ENCODE results near the gene SLC10A3.
A peak's percentile ranks its signal among the peaks of the same experiment; 100 is the strongest.

The SLC10A3 gene

GRCh38 chrX:154458116-154458953, 32.1 kb downstream of the SLC10A3 start, which contains the start of gene PLXNA3:
PLXNA3 (plus strand) TSS chrX:154458281; CDS start chrX:154460184, 1,903 bp downstream.
- Histone ChIP-seq H3K4me3 (ENCODE audit: low read depth, low read length) (peak within 1 kb of the TSS; percentile 46), H3K27me3 (ENCODE audit: control insufficient read depth, insufficient read depth, low read length) (peaks cover 2% of the 10 kb centered on the region), H3K9ac (ENCODE audit: low read depth, low read length) (no peak within 1 kb of the TSS), H3K36me3 (ENCODE audit: control insufficient read depth, insufficient read depth, low read length) (peaks cover 21% of the 10 kb centered on the region), H3K9me3 (ENCODE audit: control insufficient read depth, insufficient read depth, low read length) (no peaks in the 10 kb centered on the region), H3K4me1 (ENCODE audit: control insufficient read depth, insufficient read depth, low read length) (no peaks in the 10 kb centered on the region)

- Histone ChIP-seq H3K9me3 (ENCODE audit: control insufficient read depth, insufficient read depth, low read length) (no peaks in the 10 kb centered on the region), H3K9ac (ENCODE audit: low read depth, low read length) (no peak overlapping the region), H3K36me3 (ENCODE audit: control insufficient read depth, insufficient read depth, low read length) (peaks cover 17% of the 10 kb centered on the region), H3K4me3 (ENCODE audit: low read depth, low read length) (peak overlapping the region; percentile 30), H3K4me1 (ENCODE audit: control insufficient read depth, insufficient read depth, low read length) (no peaks in the 10 kb centered on the region), H3K27me3 (ENCODE audit: control insufficient read depth, insufficient read depth, low read length) (peaks cover 2% of the 10 kb centered on the region)
Measured at GRCh38 chrX:154457491-154458115, 32.8 kb downstream of the SLC10A3 start.

- Histone ChIP-seq H3K9ac (ENCODE audit: low read depth, low read length) (no peak overlapping the region), H3K9me3 (ENCODE audit: control insufficient read depth, insufficient read depth, low read length) (no peaks in the 10 kb centered on the region), H3K4me1 (ENCODE audit: control insufficient read depth, insufficient read depth, low read length) (no peaks in the 10 kb centered on the region), H3K36me3 (ENCODE audit: control insufficient read depth, insufficient read depth, low read length) (peaks cover 24% of the 10 kb centered on the region), H3K4me3 (ENCODE audit: low read depth, low read length) (no peak overlapping the region), H3K27me3 (ENCODE audit: control insufficient read depth, insufficient read depth, low read length) (peaks cover 2% of the 10 kb centered on the region)
Measured at GRCh38 chrX:154452823-154453222, 37.6 kb downstream of the SLC10A3 start.

- H3K9ac ChIP-seq (ENCODE audit: low read depth, low read length), result no peak overlapping the region
- H3K4me1 ChIP-seq (ENCODE audit: control insufficient read depth, insufficient read depth, low read length), result no peaks in the 10 kb centered on the region
- no peaks in the 10 kb centered on the region for H3K27me3 ChIP-seq (ENCODE audit: control insufficient read depth, insufficient read depth, low read length)
- H3K36me3 ChIP-seq (ENCODE audit: control insufficient read depth, insufficient read depth, low read length), result peaks cover 29% of the 10 kb centered on the region
- no peaks in the 10 kb centered on the region for H3K9me3 ChIP-seq (ENCODE audit: control insufficient read depth, insufficient read depth, low read length)
- no peak overlapping the region for H3K4me3 ChIP-seq (ENCODE audit: low read depth, low read length)
Measured at GRCh38 chrX:154450312-154450711, 40.1 kb downstream of the SLC10A3 start.

GRCh38 chrX:154449618-154450017, 40.8 kb downstream of the SLC10A3 start:
- H3K4me1 ChIP-seq (ENCODE audit: control insufficient read depth, insufficient read depth, low read length), result no peaks in the 10 kb centered on the region
- peaks cover 32% of the 10 kb centered on the region for H3K36me3 ChIP-seq (ENCODE audit: control insufficient read depth, insufficient read depth, low read length)
- no peaks in the 10 kb centered on the region for H3K27me3 ChIP-seq (ENCODE audit: control insufficient read depth, insufficient read depth, low read length)
- H3K4me3 ChIP-seq (ENCODE audit: low read depth, low read length), result no peak overlapping the region
- no peaks in the 10 kb centered on the region for H3K9me3 ChIP-seq (ENCODE audit: control insufficient read depth, insufficient read depth, low read length)
- no peak overlapping the region for H3K9ac ChIP-seq (ENCODE audit: low read depth, low read length)

GRCh38 chrX:154448484-154448883, 41.9 kb downstream of the SLC10A3 start:
- Histone ChIP-seq H3K36me3 (ENCODE audit: control insufficient read depth, insufficient read depth, low read length) (peaks cover 32% of the 10 kb centered on the region), H3K9ac (ENCODE audit: low read depth, low read length) (no peak overlapping the region), H3K9me3 (ENCODE audit: control insufficient read depth, insufficient read depth, low read length) (no peaks in the 10 kb centered on the region), H3K27me3 (ENCODE audit: control insufficient read depth, insufficient read depth, low read length) (no peaks in the 10 kb centered on the region), H3K4me1 (ENCODE audit: control insufficient read depth, insufficient read depth, low read length) (no peaks in the 10 kb centered on the region), H3K4me3 (ENCODE audit: low read depth, low read length) (no peak overlapping the region)

GRCh38 chrX:154446430-154446829, 44.0 kb downstream of the SLC10A3 start:
- no peaks in the 10 kb centered on the region for H3K9me3 ChIP-seq (ENCODE audit: control insufficient read depth, insufficient read depth, low read length)
- H3K27me3 ChIP-seq (ENCODE audit: control insufficient read depth, insufficient read depth, low read length), result no peaks in the 10 kb centered on the region
- no peaks in the 10 kb centered on the region for H3K4me1 ChIP-seq (ENCODE audit: control insufficient read depth, insufficient read depth, low read length)
- H3K4me3 ChIP-seq (ENCODE audit: low read depth, low read length), result no peak overlapping the region
- H3K9ac ChIP-seq (ENCODE audit: low read depth, low read length), result no peak overlapping the region
- peaks cover 45% of the 10 kb centered on the region for H3K36me3 ChIP-seq (ENCODE audit: control insufficient read depth, insufficient read depth, low read length)

- Histone ChIP-seq H3K9me3 (ENCODE audit: control insufficient read depth, insufficient read depth, low read length) (no peaks in the 10 kb centered on the region), H3K36me3 (ENCODE audit: control insufficient read depth, insufficient read depth, low read length) (peaks cover 47% of the 10 kb centered on the region), H3K27me3 (ENCODE audit: control insufficient read depth, insufficient read depth, low read length) (no peaks in the 10 kb centered on the region), H3K4me1 (ENCODE audit: control insufficient read depth, insufficient read depth, low read length) (no peaks in the 10 kb centered on the region), H3K9ac (ENCODE audit: low read depth, low read length) (no peak overlapping the region), H3K4me3 (ENCODE audit: low read depth, low read length) (no peak overlapping the region)
Measured at GRCh38 chrX:154445776-154446175, 44.7 kb downstream of the SLC10A3 start.

GRCh38 chrX:154444755-154445246, 45.6 kb downstream of the SLC10A3 start:
- Histone ChIP-seq H3K36me3 (ENCODE audit: control insufficient read depth, insufficient read depth, low read length) (peaks cover 45% of the 10 kb centered on the region), H3K9me3 (ENCODE audit: control insufficient read depth, insufficient read depth, low read length) (no peaks in the 10 kb centered on the region), H3K9ac (ENCODE audit: low read depth, low read length) (no peak overlapping the region), H3K4me1 (ENCODE audit: control insufficient read depth, insufficient read depth, low read length) (no peaks in the 10 kb centered on the region), H3K4me3 (ENCODE audit: low read depth, low read length) (peak overlapping the region; percentile 52), H3K27me3 (ENCODE audit: control insufficient read depth, insufficient read depth, low read length) (no peaks in the 10 kb centered on the region)

- Histone ChIP-seq H3K9ac (ENCODE audit: low read depth, low read length) (no peak within 1 kb of the TSS), H3K27me3 (ENCODE audit: control insufficient read depth, insufficient read depth, low read length) (no peaks in the 10 kb centered on the region), H3K4me1 (ENCODE audit: control insufficient read depth, insufficient read depth, low read length) (no peaks in the 10 kb centered on the region), H3K4me3 (ENCODE audit: low read depth, low read length) (peak within 1 kb of the TSS; percentile 52), H3K36me3 (ENCODE audit: control insufficient read depth, insufficient read depth, low read length) (peaks cover 47% of the 10 kb centered on the region), H3K9me3 (ENCODE audit: control insufficient read depth, insufficient read depth, low read length) (no peaks in the 10 kb centered on the region)
Measured at GRCh38 chrX:154443992-154444754, 46.3 kb downstream of the SLC10A3 start, which contains the start of gene FAM50A. FAM50A (plus strand) TSS chrX:154444141; CDS start chrX:154444236, 95 bp downstream.

- Histone ChIP-seq H3K27me3 (ENCODE audit: control insufficient read depth, insufficient read depth, low read length) (no peaks in the 10 kb centered on the region), H3K36me3 (ENCODE audit: control insufficient read depth, insufficient read depth, low read length) (peaks cover 44% of the 10 kb centered on the region), H3K9ac (ENCODE audit: low read depth, low read length) (no peak overlapping the region), H3K4me3 (ENCODE audit: low read depth, low read length) (peak overlapping the region; percentile 35), H3K4me1 (ENCODE audit: control insufficient read depth, insufficient read depth, low read length) (no peaks in the 10 kb centered on the region), H3K9me3 (ENCODE audit: control insufficient read depth, insufficient read depth, low read length) (no peaks in the 10 kb centered on the region)
Measured at GRCh38 chrX:154443479-154443910, 46.9 kb downstream of the SLC10A3 start.
